ENCODE data around the gene DEDD.

DNA sequence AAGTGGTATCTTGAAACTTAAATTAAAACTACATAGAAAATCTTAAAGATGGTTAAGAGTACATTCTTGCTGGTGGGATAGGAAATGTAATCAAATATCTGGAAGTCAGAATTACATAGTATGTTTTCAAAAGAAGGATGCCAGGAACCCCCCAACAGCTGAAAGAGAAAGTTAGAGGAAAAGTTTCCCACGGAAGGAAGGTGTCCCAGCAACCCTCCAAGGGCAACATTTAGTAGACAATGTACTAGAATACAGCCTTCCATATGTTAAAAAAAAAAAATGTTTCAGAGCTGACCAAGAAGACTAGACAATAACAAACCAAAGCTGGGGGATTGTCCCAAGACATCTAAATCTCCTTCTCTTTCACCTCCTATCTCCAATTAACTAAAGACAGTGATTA is 2.2 kb downstream of the DEDD start:
- TF ChIP-seq CREB1 (IDR thresholded peaks at IDR 0.05; ENCODE audit: low read depth) (no peak), EP300 (IDR thresholded peaks at IDR 0.05; ENCODE audit: borderline replicate concordance) (no peak), FOXM1 (IDR thresholded peaks at IDR 0.05; ENCODE audit: borderline replicate concordance, low read depth) (no peak), RAD21 (IDR thresholded peaks at IDR 0.05; ENCODE audit: low read depth) (no peak), MAX (IDR thresholded peaks at IDR 0.05) (no peak), NFIC (IDR thresholded peaks at IDR 0.05) (no peak), TAF1 (IDR thresholded peaks at IDR 0.05; ENCODE audit: low read depth) (no peak), CEBPB (IDR thresholded peaks at IDR 0.05) (no peak)
- TF ChIP-seq, protein P1, sequence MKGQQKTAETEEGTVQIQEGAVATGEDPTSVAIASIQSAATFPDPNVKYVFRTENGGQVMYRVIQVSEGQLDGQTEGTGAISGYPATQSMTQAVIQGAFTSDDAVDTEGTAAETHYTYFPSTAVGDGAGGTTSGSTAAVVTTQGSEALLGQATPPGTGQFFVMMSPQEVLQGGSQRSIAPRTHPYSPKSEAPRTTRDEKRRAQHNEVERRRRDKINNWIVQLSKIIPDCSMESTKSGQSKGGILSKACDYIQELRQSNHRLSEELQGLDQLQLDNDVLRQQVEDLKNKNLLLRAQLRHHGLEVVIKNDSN (IDR thresholded peaks at IDR 0.05), result no peak

All from Ishikawa (cell line).